Natural killer cell (primary cell): ENCODE results near the gene RABGAP1L. TPM values are rescaled to one million over a fixed set of nuclear protein-coding genes. Genes with fewer than 3 reads are reported as not detected.

Experiments used
- ATAC-seq, 3 donors: fragments of 150-1000 bp in 2 of 3; fragments of 200-7000 bp in 1 of 3; cut with Tn5 transposase; 1 replicate in 1 of 3; 2 replicates in 2 of 3; pipeline ENCODE4 v1.10.0; 2021; ENCODE audit warnings: mild to moderate bottlenecking in 2 of 3, moderate library complexity in 2 of 3
- DNase-seq, 2 donors: peaks; one replicate each; pipeline versions ENCODE4 v3.0.0 to v3.0.0-alpha.2; 2013 to 2021; ENCODE audit warnings: mixed read lengths in 1 of 2
- H3K27ac ChIP-seq: one replicate; pipeline ENCODE4 v1.5.1; 2013; ENCODE audit warnings: mild to moderate bottlenecking, low read length
- H3K27me3 ChIP-seq: one replicate; pipeline ENCODE4 v1.6.1; 2013; ENCODE audit warnings: low read length; ENCODE audit not compliant: control insufficient read depth, insufficient read depth
- H3K36me3 ChIP-seq: one replicate; pipeline ENCODE4 v1.6.1; 2013; ENCODE audit warnings: low read length; ENCODE audit not compliant: control insufficient read depth, insufficient read depth
- H3K4me1 ChIP-seq: one replicate; pipeline ENCODE4 v1.6.1; 2013; ENCODE audit warnings: low read length; ENCODE audit not compliant: control insufficient read depth, insufficient read depth
- H3K4me3 ChIP-seq: one replicate; pipeline ENCODE4 v1.5.1; 2013; ENCODE audit warnings: low read length
- H3K9me3 ChIP-seq: one replicate; pipeline ENCODE4 v1.6.1; 2013; ENCODE audit warnings: low read length; ENCODE audit not compliant: control insufficient read depth, insufficient read depth
- H3K27ac Mint-ChIP-seq, 2 donors: one replicate each; pipeline ENCODE4 v1.8.0; 2022; ENCODE audit warnings: mild to moderate bottlenecking in 2 of 2, mixed read lengths in 2 of 2, moderate library complexity in 1 of 2
- H3K27me3 Mint-ChIP-seq, 2 donors: one replicate each; pipeline ENCODE4 v1.8.0; 2022; ENCODE audit warnings: low read depth in 2 of 2, mixed read lengths in 2 of 2
- H3K36me3 Mint-ChIP-seq: one replicate; pipeline ENCODE4 v1.8.0; 2022; ENCODE audit warnings: mixed read lengths
- H3K4me1 Mint-ChIP-seq, 2 donors: one replicate each; pipeline ENCODE4 v1.8.0; 2022; ENCODE audit warnings: mixed read lengths in 2 of 2
- H3K4me3 Mint-ChIP-seq: one replicate; pipeline ENCODE4 v1.8.0; 2022; ENCODE audit warnings: mild to moderate bottlenecking, moderate library complexity, mixed read lengths
- H3K9me3 Mint-ChIP-seq, 2 donors: one replicate each; pipeline ENCODE4 v1.8.0; 2022; ENCODE audit warnings: mixed read lengths in 2 of 2
- CTCF ChIP-seq: fragments of 200-600 bp; IDR thresholded peaks from one replicate; pipeline ENCODE4 v1.8.0; 2022; ENCODE audit warnings: antibody characterized with exemption
- WGBS: methylation state at CpG from one replicate; pipeline ENCODE4 v1.1.7; 2013; ENCODE audit warnings: missing lambda C conversion rate; ENCODE audit not compliant: insufficient coverage; 5-methylcytosine and 5-hydroxymethylcytosine counted together
- intact Hi-C: fragments of 100-400 bp; cut with micrococcal nuclease; formaldehyde crosslinking; loops from one replicate; pipeline ENCODE4 v1.14.2; 2022
- total RNA-seq, 4 donors: library from RNA; stranded (reverse); fragments of 120-200 nt in 1 of 4; gene quantifications; one replicate each; pipeline versions ENCODE4 v1.2.3 to v1.2.4, GENCODE V29; 2013 to 2022

RABGAP1L gene
- total RNA-seq, 3 donors from 2014 or later (not counting 1 experiment from before 2014, with no cell fraction given): 145 to 168 (median 153) TPM

GRCh38 chr1:174935961-174936727 lies 776.8 kb downstream of the RABGAP1L start:
- intact Hi-C loops: no loop called here
- Histone ChIP-seq H3K9me3 (no peaks in the 10 kb centered on the region), H3K4me1 (peaks cover 3% of the 10 kb centered on the region), H3K27ac (no peak overlapping the region), H3K27me3 (no peaks in the 10 kb centered on the region), H3K36me3 (no peaks in the 10 kb centered on the region), H3K4me3 (no peak overlapping the region)
- 98% methylated on average over 3 of the region's 3 CpGs for WGBS
- Mint-ChIP-seq H3K9me3 (no peaks in the 10 kb centered on the region), H3K4me3 (no peak overlapping the region), H3K27ac (no peak overlapping the region), H3K36me3 (no peaks in the 10 kb centered on the region), H3K27me3 (no peaks in the 10 kb centered on the region), H3K4me1 (peaks cover 10 to 15% of the 10 kb centered on the region in 2 donors)
- no peak for ATAC-seq
- no peak for TF ChIP-seq CTCF
- DNase-seq: no peak

GRCh38 chr1:174938281-174939007 lies 779.1 kb downstream of the RABGAP1L start:
- no peak overlapping the region for H3K4me3 ChIP-seq
- no peak for TF ChIP-seq CTCF
- Mint-ChIP-seq H3K4me1 (peaks cover 10 to 16% of the 10 kb centered on the region in 2 donors), H3K36me3 (no peaks in the 10 kb centered on the region), H3K27ac (peak overlapping the region; percentile 76 to 89), H3K9me3 (no peaks in the 10 kb centered on the region), H3K4me3 (peak overlapping the region; percentile 52), H3K27me3 (no peaks in the 10 kb centered on the region)
- ATAC-seq (peak; percentile 24 to 39 (median 34)), DNase-seq (no peak)
- H3K4me1 ChIP-seq: peaks cover 3% of the 10 kb centered on the region
- WGBS: 32% methylated on average over 4 of the region's 6 CpGs
- H3K9me3 ChIP-seq: no peaks in the 10 kb centered on the region
- H3K36me3 ChIP-seq: no peaks in the 10 kb centered on the region
- intact Hi-C loops: no loop called here
- no peaks in the 10 kb centered on the region for H3K27me3 ChIP-seq
- H3K27ac ChIP-seq: peak overlapping the region; percentile 18

- 100% methylated on average over 2 of the region's 3 CpGs for WGBS
- no peaks in the 10 kb centered on the region for H3K36me3 Mint-ChIP-seq
- no peak for TF ChIP-seq CTCF
- DNase-seq (no peak), ATAC-seq (no peak)
- intact Hi-C loops: no loop called here
- H3K4me1 Mint-ChIP-seq: peaks cover 10 to 16% of the 10 kb centered on the region in 2 donors
- H3K4me3 Mint-ChIP-seq: no peak overlapping the region
- no peaks in the 10 kb centered on the region for H3K27me3 ChIP-seq
- no peak overlapping the region for H3K27ac ChIP-seq
- no peaks in the 10 kb centered on the region for H3K36me3 ChIP-seq
- peaks cover 3% of the 10 kb centered on the region for H3K4me1 ChIP-seq
- H3K9me3 ChIP-seq: no peaks in the 10 kb centered on the region
- H3K27ac Mint-ChIP-seq: no peak overlapping the region
- no peak overlapping the region for H3K4me3 ChIP-seq
- H3K27me3 Mint-ChIP-seq: no peaks in the 10 kb centered on the region
- H3K9me3 Mint-ChIP-seq: no peaks in the 10 kb centered on the region
Measured at GRCh38 chr1:174939775-174940545, 780.6 kb downstream of the RABGAP1L start.
